K562 (cell line): Measurements from ENCODE around the gene TRIP11. TPM values are rescaled to one million over a fixed set of nuclear protein-coding genes. Genes with fewer than 3 reads are reported as not detected.

Experiments used
- ATAC-seq: fragments of 200-7000 bp; cut with Tn5 transposase; 3 replicates; pipeline ENCODE4 v1.9.1; 2020; ENCODE audit warnings: moderate library complexity
- BruUV-seq: library from RNA; stranded (reverse); fragments of 400-500 nt; replicated peaks from 2 replicates; lab custom pipeline; 2021; lab: Mats Ljungman, UMichigan
- CTCF ChIA-PET: fragments of 300-600 bp; formaldehyde crosslinking; extraction: SDS; loops from one replicate; lab custom pipeline; 2021; ENCODE audit warnings: low intra/inter-chr PET ratio; lab: Yijun Ruan, JAX
- POLR2A ChIA-PET: fragments of 300-600, 350-650 bp; sonication (Branson Sonifier 250); formaldehyde crosslinking; extraction: SDS; loops from one replicate; lab custom pipeline; 2021; ENCODE audit warnings: antibody characterized with exemption, inconsistent platforms; lab: Yijun Ruan, JAX
- DNase-seq, 4 experiments: peaks; one replicate each; pipeline versions ENCODE4 v3.0.0 to v3.0.0-alpha.2; 2011 to 2018; ENCODE audit warnings: low spot score in 3 of 4, mixed read lengths in 3 of 4; ENCODE audit errors: extremely low read depth in 1 of 4
- FAIRE-seq: peaks from 2 replicates; lab custom pipeline; 2011; peaks lifted over from hg19 to GRCh38; lab: Jason Lieb, UNC
- H2AFZ ChIP-seq: 2 replicates; pipeline ENCODE4 v1.6.0; 2011; ENCODE audit warnings: low read depth, low read length, control low read depth, inconsistent platforms
- H3K27ac ChIP-seq: fragments of 200-600 bp; 3 replicates; pipeline ENCODE4 v1.8.0; 2011; ENCODE audit warnings: low read depth, mild to moderate bottlenecking, control low read depth, inconsistent platforms, low read length, moderate library complexity, mixed read lengths; ENCODE audit errors: extremely low read depth
- H3K27me3 ChIP-seq, 2 experiments: fragments of 300-600 bp in 1 of 2; 2 replicates in 1 of 2; 3 replicates in 1 of 2; pipeline versions ENCODE4 v1.6.0 to v1.8.0; 2011; ENCODE audit warnings: inconsistent platforms in 2 of 2, low read length in 2 of 2, mild to moderate bottlenecking in 1 of 2, mixed read lengths in 1 of 2, moderate library complexity in 1 of 2; ENCODE audit not compliant: control insufficient read depth in 2 of 2, insufficient read depth in 2 of 2
- H3K36me3 ChIP-seq: fragments of 300-600 bp; 3 replicates; pipeline ENCODE4 v1.8.0; 2011; ENCODE audit warnings: mild to moderate bottlenecking, low read length, inconsistent platforms; ENCODE audit not compliant: control insufficient read depth, insufficient read depth
- H3K4me1 ChIP-seq, 2 experiments: fragments of 200-600 bp in 1 of 2; replicated peaks in 1 of 2; 2 replicates in 1 of 2; 3 replicates in 1 of 2; pipeline versions ENCODE4 v1.5.1 to v1.8.0; 2011; ENCODE audit warnings: inconsistent platforms in 2 of 2, low read length in 2 of 2, mild to moderate bottlenecking in 1 of 2, mixed read lengths in 1 of 2, moderate library complexity in 1 of 2; ENCODE audit not compliant: control insufficient read depth in 2 of 2, insufficient read depth in 2 of 2
- H3K4me2 ChIP-seq: 2 replicates; pipeline ENCODE4 v1.6.1; 2011; ENCODE audit warnings: low read length, control low read depth, inconsistent platforms, mixed read lengths; ENCODE audit not compliant: insufficient read depth
- H3K4me3 ChIP-seq: fragments of 200-600 bp; sonication (generic), shearing (Covaris generic); 2 replicates; pipeline ENCODE4 v1.5.1; 2016; ENCODE audit warnings: control low read depth, inconsistent platforms
- H3K79me2 ChIP-seq: fragments of 200-600 bp; 3 replicates; pipeline ENCODE4 v1.8.0; 2011; ENCODE audit warnings: low read length, inconsistent platforms; ENCODE audit not compliant: control insufficient read depth, insufficient read depth
- H3K9ac ChIP-seq, 2 experiments: 2 replicates each; pipeline versions ENCODE4 v1.6.0 to v1.6.1; 2011; ENCODE audit warnings: low read depth in 2 of 2, low read length in 2 of 2, control low read depth in 1 of 2, inconsistent platforms in 1 of 2, mild to moderate bottlenecking in 1 of 2, mixed read lengths in 1 of 2; ENCODE audit not compliant: insufficient read depth in 1 of 2
- H3K9me1 ChIP-seq: one replicate; pipeline ENCODE4 v1.6.0; 2011; ENCODE audit warnings: inconsistent platforms, mild to moderate bottlenecking, low read length, moderate library complexity; ENCODE audit not compliant: control insufficient read depth, insufficient read depth
- H3K9me3 ChIP-seq: replicated peaks from 2 replicates; pipeline ENCODE4 v1.5.1; 2011; ENCODE audit warnings: low read depth, low read length, inconsistent platforms; ENCODE audit not compliant: control insufficient read depth, insufficient read depth
- H4K20me1 ChIP-seq: replicated peaks from 2 replicates; pipeline ENCODE4 v1.6.1; 2011; ENCODE audit warnings: low read length, inconsistent platforms, mixed read lengths; ENCODE audit not compliant: control insufficient read depth, insufficient read depth
- BRD4 ChIP-seq: fragments of 200-600 bp; sonication (generic); IDR thresholded peaks from 2 replicates; pipeline ENCODE4 v1.6.1; 2017; ENCODE audit warnings: inconsistent platforms
- FOXM1 ChIP-seq, 2 experiments: fragments of 450-650 bp in 1 of 2; sonication (generic) in 1 of 2; formaldehyde crosslinking in 1 of 2; IDR thresholded peaks; 2 replicates each; pipeline versions ENCODE4 v1.6.1 to v1.9.0; 2017 to 2022; ENCODE audit warnings: low read depth in 2 of 2, mild to moderate bottlenecking in 2 of 2, missing genetic modification reagents in 1 of 2, moderate library complexity in 1 of 2
- GABPB1 ChIP-seq: sonication (generic); formaldehyde crosslinking; IDR thresholded peaks from 2 replicates; pipeline ENCODE4 v1.8.0; 2022; ENCODE audit warnings: mild to moderate bottlenecking, missing genetic modification reagents
- GTF2A2 ChIP-seq: IDR thresholded peaks from 2 replicates; pipeline ENCODE4 v1.6.1; 2016; ENCODE audit warnings: mild to moderate bottlenecking, missing genetic modification characterization, missing compliant biosample characterization
- HDAC3 ChIP-seq: fragments of 450-650 bp; IDR thresholded peaks from 2 replicates; pipeline ENCODE4 v1.6.1; 2018; ENCODE audit warnings: borderline replicate concordance, mild to moderate bottlenecking, moderate library complexity; ENCODE audit not compliant: partially characterized antibody
- LEF1 ChIP-seq: fragments of 450-650 bp; IDR thresholded peaks from 2 replicates; pipeline ENCODE4 v1.6.1; 2016; ENCODE audit warnings: mild to moderate bottlenecking
- NCOA6 ChIP-seq: fragments of 450-650 bp; IDR thresholded peaks from 2 replicates; pipeline ENCODE4 v1.6.1; 2017; ENCODE audit warnings: mild to moderate bottlenecking
- OTX1 ChIP-seq: fragments of 450-650 bp; formaldehyde crosslinking; IDR thresholded peaks from 2 replicates; pipeline ENCODE4 v1.4.0; 2022; ENCODE audit warnings: mild to moderate bottlenecking
- POU5F1 ChIP-seq: fragments of 150-350 bp; IDR thresholded peaks from 2 replicates; pipeline ENCODE4 v1.6.1; 2014; ENCODE audit warnings: borderline replicate concordance, low read length, low read depth, mild to moderate bottlenecking; ENCODE audit not compliant: partially characterized antibody
- RBM15 ChIP-seq: fragments of 200-400 bp; formaldehyde crosslinking; IDR thresholded peaks from 2 replicates; pipeline ENCODE4 v1.6.1; 2018; ENCODE audit warnings: mild to moderate bottlenecking, low read length, moderate library complexity; ENCODE audit not compliant: insufficient read depth
- SNRNP70 ChIP-seq: fragments of 200-400 bp; formaldehyde crosslinking; optimal IDR thresholded peaks from 2 replicates; pipeline ENCODE3; 2017; ENCODE audit warnings: low read depth, low read length
- TEAD4 ChIP-seq, 2 experiments: sonication (generic) in 1 of 2; formaldehyde crosslinking in 1 of 2; IDR thresholded peaks; 2 replicates each; pipeline versions ENCODE4 v1.6.1 to v1.8.0; 2012 to 2022; ENCODE audit warnings: borderline replicate concordance in 1 of 2, inconsistent platforms in 1 of 2, low read length in 1 of 2, mild to moderate bottlenecking in 1 of 2, missing genetic modification reagents in 1 of 2
- ZBED1 ChIP-seq: IDR thresholded peaks from 2 replicates; pipeline ENCODE4 v1.6.1; 2014
- ZBTB49 ChIP-seq: sonication (generic); formaldehyde crosslinking; IDR thresholded peaks from 2 replicates; pipeline ENCODE4 v1.8.0; 2022; ENCODE audit warnings: missing genetic modification reagents, mild to moderate bottlenecking, borderline replicate concordance
- ZFP1 ChIP-seq: fragments of 450-650 bp; formaldehyde crosslinking; IDR thresholded peaks from 2 replicates; pipeline ENCODE4 v1.4.0; 2020; ENCODE audit warnings: mild to moderate bottlenecking, mixed read lengths
- ZNF384 ChIP-seq: IDR thresholded peaks from 2 replicates; pipeline ENCODE4 v1.6.1; 2012; ENCODE audit warnings: low read depth, low read length, improper control_type of control experiment
- ZNF77 ChIP-seq: fragments of 250-450 bp; sonication (Bioruptor Pico); IDR thresholded peaks from 2 replicates; pipeline ENCODE4 v1.5.0; 2020
- WGBS: fragments of 100-300 bp; shearing (Covaris generic); methylation state at CpG from one replicate; pipeline ENCODE4 v1.1.6; 2016; ENCODE audit warnings: low coverage, mixed read lengths; ENCODE audit not compliant: insufficient coverage; ENCODE audit errors: missing lambda C conversion rate; 5-methylcytosine and 5-hydroxymethylcytosine counted together
- in situ Hi-C: fragments of 300-500 bp; cut with MboI; formaldehyde crosslinking; loops from 4 replicates; pipeline ENCODE4 v1.15.0; 2018; ENCODE audit warnings: inconsistent platforms, mixed read lengths
- intact Hi-C: fragments of 100-400 bp; cut with micrococcal nuclease; formaldehyde crosslinking; loops from 2 replicates; pipeline ENCODE4 v1.14.2; 2022
- polyA plus RNA-seq, 8 experiments: library from polyadenylated mRNA; depleted of rRNA in 4 of 8; stranded (reverse) in 5 of 8; unstranded in 3 of 8; fragments of >200 nt; fragmentation: Nextera tagmentation in 2 of 8; fragmentation: Illumina TruSeq in 1 of 8; extraction: Ambion mirVana in 2 of 8; extraction: Trizol in 1 of 8; gene quantifications; 2 replicates each; pipeline versions ENCODE4 v1.2.1 to v1.2.3, GENCODE V29; 2011 to 2014; ENCODE audit warnings: inconsistent platforms in 1 of 8, missing spikeins in 1 of 8
- total RNA-seq, 7 experiments: library from RNA; depleted of rRNA in 6 of 7; stranded (reverse); fragments of >200 nt in 6 of 7; fragmentation: Illumina TruSeq in 2 of 7; extraction: Trizol in 2 of 7; gene quantifications; 2 replicates each; pipeline versions ENCODE4 v1.2.1 to v1.2.3, GENCODE V29; 2011 to 2021; ENCODE audit warnings: low replicate concordance in 1 of 7
- TF ChIP-seq, protein P1 (sequence below): fragments of 450-650 bp; IDR thresholded peaks from one replicate; pipeline ENCODE4 v1.6.1; 2018; ENCODE audit warnings: mild to moderate bottlenecking, moderate library complexity; ENCODE audit not compliant: partially characterized antibody

Gene TRIP11
- total and polyA plus RNA-seq, 9 of the 15 experiments (the other 6 are each of a cell fraction or from before 2014, with no cell fraction given): 4.0 to 20.0 (median 10.9) TPM

- in situ Hi-C loops: no loop called here
- no peaks in the 10 kb centered on the region for H3K9me3 ChIP-seq
- WGBS: 40% methylated on average over 1 of the region's 1 CpG
- H3K27ac ChIP-seq: no peak overlapping the region
- DNase-seq (no peak), ATAC-seq (no peak), FAIRE-seq (no peak)
- BruUV-seq: no TSS peak
- POLR2A ChIA-PET: interaction anchor here (0.7 to 3.0 kb wide), 3 partner anchors 9 to 437 kb away, joined by 3 to 7 read pairs (median 4); no protein-coding TSS in a partner anchor
- no peaks in the 10 kb centered on the region for H3K27me3 ChIP-seq
- intact Hi-C loops: no loop called here
- no peak overlapping the region for H2AFZ ChIP-seq
- H3K9me1 ChIP-seq: no peaks in the 10 kb centered on the region
- no peak overlapping the region for H3K9ac ChIP-seq
- H4K20me1 ChIP-seq: no peaks in the 10 kb centered on the region
- no peaks in the 10 kb centered on the region for H3K4me1 ChIP-seq
- H3K79me2 ChIP-seq: no peaks in the 10 kb centered on the region; the same call in 2 of the 3 replicates
- CTCF ChIA-PET: no interaction called here
- H3K36me3 ChIP-seq: peaks cover 26% of the 10 kb centered on the region; the same call in 2 of the 3 replicates
- TF ChIP-seq ZBED1 (no peak), NCOA6 (no peak), LEF1 (no peak), ZFP1 (CRISPR knock-in tag) (no peak), OTX1 (CRISPR knock-in tag) (no peak), GABPB1 (CRISPR knock-in tag) (no peak), BRD4 (no peak), ZNF384 (no peak), ZNF77 (CRISPR knock-in tag) (no peak), ZBTB49 (no peak), GTF2A2 (tag) (no peak), TEAD4 (IDR thresholded peaks at IDR 0.05; ENCODE audit: low read length) (no peak), TEAD4 (CRISPR knock-in tag; IDR thresholded peaks at IDR 0.05; ENCODE audit: borderline replicate concordance) (no peak), RBM15 (no peak), HDAC3 (no peak), POU5F1 (no peak), FOXM1 (IDR thresholded peaks at IDR 0.05; ENCODE audit: low read depth) (no peak), FOXM1 (CRISPR knock-in tag; IDR thresholded peaks at IDR 0.05; ENCODE audit: low read depth) (no peak), SNRNP70 (no peak)
- TF ChIP-seq, protein P1, sequence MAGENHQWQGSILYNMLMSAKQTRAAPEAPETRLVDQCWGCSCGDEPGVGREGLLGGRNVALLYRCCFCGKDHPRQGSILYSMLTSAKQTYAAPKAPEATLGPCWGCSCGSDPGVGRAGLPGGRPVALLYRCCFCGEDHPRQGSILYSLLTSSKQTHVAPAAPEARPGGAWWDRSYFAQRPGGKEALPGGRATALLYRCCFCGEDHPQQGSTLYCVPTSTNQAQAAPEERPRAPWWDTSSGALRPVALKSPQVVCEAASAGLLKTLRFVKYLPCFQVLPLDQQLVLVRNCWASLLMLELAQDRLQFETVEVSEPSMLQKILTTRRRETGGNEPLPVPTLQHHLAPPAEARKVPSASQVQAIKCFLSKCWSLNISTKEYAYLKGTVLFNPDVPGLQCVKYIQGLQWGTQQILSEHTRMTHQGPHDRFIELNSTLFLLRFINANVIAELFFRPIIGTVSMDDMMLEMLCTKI: no peak
- no peak overlapping the region for H3K4me2 ChIP-seq
- no peak overlapping the region for H3K4me3 ChIP-seq
These were observed 17.8 kb downstream of the TRIP11 start for GRCh38 chr14:92022036-92022435.
